Tibial nerve (tissue), 4 donors: ENCODE results near the gene USP32.
"Not testable (repeated sequence)": the region's sequence is repeated elsewhere in the genome, so short reads cannot be mapped to it uniquely, and the experiment has no call there.

Experiments used
- CTCF ChIP-seq, 5 experiments: fragments of 200-600 bp in 3 of 5; fragments of 450-650 bp in 2 of 5; sonication (generic) in 3 of 5; IDR thresholded peaks; one replicate each; pipeline ENCODE4 v1.5.1; 2016 to 2019; ENCODE audit warnings: antibody characterized with exemption in 5 of 5, mild to moderate bottlenecking in 3 of 5, moderate library complexity in 2 of 5
- EP300 ChIP-seq, 2 donors: sonication (generic); formaldehyde crosslinking; IDR thresholded peaks; one replicate each; pipeline ENCODE4 v1.6.1; 2017; ENCODE audit warnings: antibody characterized with exemption in 2 of 2, mild to moderate bottlenecking in 1 of 2
- POLR2A ChIP-seq, 2 donors: fragments of 450-650 bp; IDR thresholded peaks; one replicate each; pipeline ENCODE4 v1.6.1; 2017; ENCODE audit warnings: antibody characterized with exemption in 2 of 2, mild to moderate bottlenecking in 2 of 2, moderate library complexity in 2 of 2

- TF ChIP-seq CTCF, POLR2A, EP300 (IDR thresholded peaks at IDR 0.05): not testable (repeated sequence)
These were observed 193.3 kb downstream of the USP32 start for GRCh38 chr17:60198630-60199029.
